ENCODE measurements around the gene GIGYF2.

The GIGYF2 gene

DNA sequence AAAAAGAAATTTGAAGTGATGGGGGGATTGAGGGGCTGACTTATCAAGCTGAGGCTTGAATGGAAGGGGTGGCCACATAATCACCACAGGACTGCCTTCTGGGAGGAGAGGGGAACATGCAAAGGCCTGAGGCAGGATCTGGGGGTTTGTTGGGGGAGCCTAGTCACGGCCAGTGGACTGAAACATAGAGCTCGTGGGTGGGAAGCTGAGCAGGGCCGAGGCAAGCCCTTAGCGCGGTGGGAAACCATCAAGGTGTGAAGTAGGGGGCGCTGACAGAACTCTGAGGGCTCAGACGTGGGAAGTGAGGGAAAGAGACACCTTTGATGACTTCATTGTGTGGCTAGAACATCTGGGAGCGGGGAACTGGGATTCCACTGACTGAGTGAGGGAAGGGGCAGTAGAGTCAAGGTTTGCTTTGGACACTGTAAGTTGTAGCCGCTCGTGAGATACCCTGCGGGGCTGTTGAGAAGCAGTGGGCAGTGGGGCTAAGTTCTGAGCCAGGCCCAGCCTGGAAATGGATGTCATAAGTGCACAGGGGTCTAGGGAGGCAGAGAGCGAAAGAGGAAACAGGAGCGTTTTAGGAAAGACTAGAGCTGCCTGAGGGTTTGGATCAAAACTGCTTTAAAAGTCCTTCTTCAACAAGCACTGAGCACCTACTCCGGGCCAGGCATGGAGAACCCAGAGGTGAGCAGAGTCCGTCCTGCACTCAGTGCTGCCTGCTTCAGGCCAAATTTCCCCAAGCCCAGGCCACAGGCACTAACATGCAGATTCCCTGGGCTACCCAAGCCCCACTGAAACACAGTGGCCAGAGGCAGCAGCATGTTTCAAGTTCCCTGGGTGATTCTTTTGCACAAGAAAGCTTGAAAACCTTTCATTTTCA lies 172.2 kb downstream of the GIGYF2 start:
- Histone ChIP-seq H3K4me1 (ENCODE audit: low read length) (no peaks in the 10 kb centered on the region), H3F3A (ENCODE audit: insufficient read depth, low read length) (no peaks in the 10 kb centered on the region), H3K9me3 (replicated peaks; ENCODE audit: insufficient read depth, low read length) (no peaks in the 10 kb centered on the region), H4K20me1 (ENCODE audit: insufficient read depth, low read length) (no peaks in the 10 kb centered on the region), H3K27ac (ENCODE audit: low read length) (no peak overlapping the region), H3K9me2 (replicated peaks; ENCODE audit: insufficient read depth, low read length) (no peaks in the 10 kb centered on the region), H3K4me2 (ENCODE audit: low read depth, low read length) (no peak overlapping the region), H3K36me3 (replicated peaks; ENCODE audit: insufficient read depth, low read length) (no peaks in the 10 kb centered on the region), H3K27me3 (replicated peaks; ENCODE audit: insufficient read depth, low read length) (no peaks in the 10 kb centered on the region), H2AFZ (ENCODE audit: low read length) (no peak overlapping the region), H3K4me3 (ENCODE audit: low read length) (no peak overlapping the region), H3K9ac (ENCODE audit: low read length) (no peak overlapping the region), H3K79me2 (ENCODE audit: low read length) (no peaks in the 10 kb centered on the region)
- DNase-seq, result no peak
- TF ChIP-seq, protein P1, sequence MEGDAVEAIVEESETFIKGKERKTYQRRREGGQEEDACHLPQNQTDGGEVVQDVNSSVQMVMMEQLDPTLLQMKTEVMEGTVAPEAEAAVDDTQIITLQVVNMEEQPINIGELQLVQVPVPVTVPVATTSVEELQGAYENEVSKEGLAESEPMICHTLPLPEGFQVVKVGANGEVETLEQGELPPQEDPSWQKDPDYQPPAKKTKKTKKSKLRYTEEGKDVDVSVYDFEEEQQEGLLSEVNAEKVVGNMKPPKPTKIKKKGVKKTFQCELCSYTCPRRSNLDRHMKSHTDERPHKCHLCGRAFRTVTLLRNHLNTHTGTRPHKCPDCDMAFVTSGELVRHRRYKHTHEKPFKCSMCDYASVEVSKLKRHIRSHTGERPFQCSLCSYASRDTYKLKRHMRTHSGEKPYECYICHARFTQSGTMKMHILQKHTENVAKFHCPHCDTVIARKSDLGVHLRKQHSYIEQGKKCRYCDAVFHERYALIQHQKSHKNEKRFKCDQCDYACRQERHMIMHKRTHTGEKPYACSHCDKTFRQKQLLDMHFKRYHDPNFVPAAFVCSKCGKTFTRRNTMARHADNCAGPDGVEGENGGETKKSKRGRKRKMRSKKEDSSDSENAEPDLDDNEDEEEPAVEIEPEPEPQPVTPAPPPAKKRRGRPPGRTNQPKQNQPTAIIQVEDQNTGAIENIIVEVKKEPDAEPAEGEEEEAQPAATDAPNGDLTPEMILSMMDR (IDR thresholded peaks at IDR 0.05; ENCODE audit: low read length), result no peak
- no peak for TF ChIP-seq EZH2phosphoT487 (IDR thresholded peaks at IDR 0.05; ENCODE audit: low read length)
- TF ChIP-seq EZH2 (optimal IDR thresholded peaks at IDR 0.05; ENCODE audit: low read depth, low read length), result no peak

- no peaks in the 10 kb centered on the region for H4K20me1 ChIP-seq (ENCODE audit: insufficient read depth, low read length)
- no peak within 1 kb of the TSS for H3K4me3 ChIP-seq (ENCODE audit: low read length)
- no peaks in the 10 kb centered on the region for H3K79me2 ChIP-seq (ENCODE audit: low read length)
- H3K36me3 ChIP-seq (replicated peaks; ENCODE audit: insufficient read depth, low read length), result no peaks in the 10 kb centered on the region
- no peak for DNase-seq
- H3K9me3 ChIP-seq (replicated peaks; ENCODE audit: insufficient read depth, low read length), result no peaks in the 10 kb centered on the region
- no peak within 1 kb of the TSS for H2AFZ ChIP-seq (ENCODE audit: low read length)
- no peaks in the 10 kb centered on the region for H3K27me3 ChIP-seq (replicated peaks; ENCODE audit: insufficient read depth, low read length)
- TF ChIP-seq, protein P1 (IDR thresholded peaks at IDR 0.05; ENCODE audit: low read length), result no peak
- TF ChIP-seq EZH2phosphoT487 (IDR thresholded peaks at IDR 0.05; ENCODE audit: low read length), result no peak
- no peak for TF ChIP-seq EZH2 (optimal IDR thresholded peaks at IDR 0.05; ENCODE audit: low read depth, low read length)
- no peaks in the 10 kb centered on the region for H3K4me1 ChIP-seq (ENCODE audit: low read length)
- H3K4me2 ChIP-seq (ENCODE audit: low read depth, low read length), result no peak within 1 kb of the TSS
- no peaks in the 10 kb centered on the region for H3F3A ChIP-seq (ENCODE audit: insufficient read depth, low read length)
- H3K27ac ChIP-seq (ENCODE audit: low read length), result no peak within 1 kb of the TSS
- no peaks in the 10 kb centered on the region for H3K9me2 ChIP-seq (replicated peaks; ENCODE audit: insufficient read depth, low read length)
- no peak within 1 kb of the TSS for H3K9ac ChIP-seq (ENCODE audit: low read length)
These were observed 173.1 kb downstream of the GIGYF2 start, which contains the start of gene SNORC for GRCh38 chr2:232870018-232870765. Gene SNORC, plus strand, starts transcription at chr2:232870264. Its CDS starts 78 bp downstream, at chr2:232870342.

- no peaks in the 10 kb centered on the region for H3K27me3 ChIP-seq (replicated peaks; ENCODE audit: insufficient read depth, low read length)
- no peak overlapping the region for H3K27ac ChIP-seq (ENCODE audit: low read length)
- no peaks in the 10 kb centered on the region for H3K4me1 ChIP-seq (ENCODE audit: low read length)
- H3K36me3 ChIP-seq (replicated peaks; ENCODE audit: insufficient read depth, low read length), result no peaks in the 10 kb centered on the region
- TF ChIP-seq EZH2 (optimal IDR thresholded peaks at IDR 0.05; ENCODE audit: low read depth, low read length) (no peak), EZH2phosphoT487 (IDR thresholded peaks at IDR 0.05; ENCODE audit: low read length) (no peak)
- TF ChIP-seq, protein P1 (IDR thresholded peaks at IDR 0.05; ENCODE audit: low read length), result no peak
- no peak overlapping the region for H3K9ac ChIP-seq (ENCODE audit: low read length)
- no peaks in the 10 kb centered on the region for H3K9me2 ChIP-seq (replicated peaks; ENCODE audit: insufficient read depth, low read length)
- H3K79me2 ChIP-seq (ENCODE audit: low read length), result no peaks in the 10 kb centered on the region
- no peaks in the 10 kb centered on the region for H3F3A ChIP-seq (ENCODE audit: insufficient read depth, low read length)
- DNase-seq, result no peak
- H4K20me1 ChIP-seq (ENCODE audit: insufficient read depth, low read length), result no peaks in the 10 kb centered on the region
- no peak overlapping the region for H3K4me3 ChIP-seq (ENCODE audit: low read length)
- no peak overlapping the region for H2AFZ ChIP-seq (ENCODE audit: low read length)
- no peaks in the 10 kb centered on the region for H3K9me3 ChIP-seq (replicated peaks; ENCODE audit: insufficient read depth, low read length)
- H3K4me2 ChIP-seq (ENCODE audit: low read depth, low read length), result no peak overlapping the region
These were observed 173.7 kb downstream of the GIGYF2 start for GRCh38 chr2:232870766-232871371.
